VCaP (cell line): ENCODE measurements around the gene BACE2.

Experiments
- H3K27ac ChIP-seq: fragments of 450-650 bp; 2 replicates; pipeline ENCODE4 v1.5.1; 2017
- CTCF ChIP-seq: fragments of 450-650 bp; conservative IDR thresholded peaks from 2 replicates; pipeline ENCODE4 v1.5.1; 2017; ENCODE audit warnings: mild to moderate bottlenecking, moderate library complexity

BACE2 gene

GRCh38 chr21:41289431-41289830, 121.5 kb downstream of the BACE2 start:
- H3K27ac ChIP-seq = no peak overlapping the region
- no peak for TF ChIP-seq CTCF

- no peak for TF ChIP-seq CTCF
- H3K27ac ChIP-seq = no peak overlapping the region
Observed at GRCh38 chr21:41290106-41290799, 122.3 kb downstream of the BACE2 start.

GRCh38 chr21:41294548-41295231, 126.7 kb downstream of the BACE2 start:
- no peak for TF ChIP-seq CTCF
- H3K27ac ChIP-seq = peak overlapping the region; percentile 17; the same call in 1 of the 2 replicates

- TF ChIP-seq CTCF = no peak
- H3K27ac ChIP-seq = no peak overlapping the region
Observed at GRCh38 chr21:41295721-41296254, 127.8 kb downstream of the BACE2 start.

GRCh38 chr21:41302976-41303375, 135.0 kb downstream of the BACE2 start:
- TF ChIP-seq CTCF = no peak

GRCh38 chr21:41304068-41304720, 136.2 kb downstream of the BACE2 start:
- no peak overlapping the region for H3K27ac ChIP-seq

More at GRCh38 chr21:41302976-41303375, 135.0 kb downstream of the BACE2 start:
- H3K27ac ChIP-seq = no peak overlapping the region

More at GRCh38 chr21:41304068-41304720, 136.2 kb downstream of the BACE2 start:
- no peak for TF ChIP-seq CTCF
